ENCODE measurements around the gene CAPRIN2. TPM values are rescaled to one million over a fixed set of nuclear protein-coding genes. Genes with fewer than 3 reads are reported as not detected.

CAPRIN2 gene, protein sequence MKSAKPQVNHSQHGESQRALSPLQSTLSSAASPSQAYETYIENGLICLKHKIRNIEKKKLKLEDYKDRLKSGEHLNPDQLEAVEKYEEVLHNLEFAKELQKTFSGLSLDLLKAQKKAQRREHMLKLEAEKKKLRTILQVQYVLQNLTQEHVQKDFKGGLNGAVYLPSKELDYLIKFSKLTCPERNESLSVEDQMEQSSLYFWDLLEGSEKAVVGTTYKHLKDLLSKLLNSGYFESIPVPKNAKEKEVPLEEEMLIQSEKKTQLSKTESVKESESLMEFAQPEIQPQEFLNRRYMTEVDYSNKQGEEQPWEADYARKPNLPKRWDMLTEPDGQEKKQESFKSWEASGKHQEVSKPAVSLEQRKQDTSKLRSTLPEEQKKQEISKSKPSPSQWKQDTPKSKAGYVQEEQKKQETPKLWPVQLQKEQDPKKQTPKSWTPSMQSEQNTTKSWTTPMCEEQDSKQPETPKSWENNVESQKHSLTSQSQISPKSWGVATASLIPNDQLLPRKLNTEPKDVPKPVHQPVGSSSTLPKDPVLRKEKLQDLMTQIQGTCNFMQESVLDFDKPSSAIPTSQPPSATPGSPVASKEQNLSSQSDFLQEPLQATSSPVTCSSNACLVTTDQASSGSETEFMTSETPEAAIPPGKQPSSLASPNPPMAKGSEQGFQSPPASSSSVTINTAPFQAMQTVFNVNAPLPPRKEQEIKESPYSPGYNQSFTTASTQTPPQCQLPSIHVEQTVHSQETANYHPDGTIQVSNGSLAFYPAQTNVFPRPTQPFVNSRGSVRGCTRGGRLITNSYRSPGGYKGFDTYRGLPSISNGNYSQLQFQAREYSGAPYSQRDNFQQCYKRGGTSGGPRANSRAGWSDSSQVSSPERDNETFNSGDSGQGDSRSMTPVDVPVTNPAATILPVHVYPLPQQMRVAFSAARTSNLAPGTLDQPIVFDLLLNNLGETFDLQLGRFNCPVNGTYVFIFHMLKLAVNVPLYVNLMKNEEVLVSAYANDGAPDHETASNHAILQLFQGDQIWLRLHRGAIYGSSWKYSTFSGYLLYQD
- 13.7 and 15.6 TPM in 2 replicates for polyA plus RNA-seq (2011; rRNA removed)
- polyA minus RNA-seq (2011; rRNA and poly(A)+ RNA removed), result 10.2 and 16.6 TPM in 2 replicates

DNA sequence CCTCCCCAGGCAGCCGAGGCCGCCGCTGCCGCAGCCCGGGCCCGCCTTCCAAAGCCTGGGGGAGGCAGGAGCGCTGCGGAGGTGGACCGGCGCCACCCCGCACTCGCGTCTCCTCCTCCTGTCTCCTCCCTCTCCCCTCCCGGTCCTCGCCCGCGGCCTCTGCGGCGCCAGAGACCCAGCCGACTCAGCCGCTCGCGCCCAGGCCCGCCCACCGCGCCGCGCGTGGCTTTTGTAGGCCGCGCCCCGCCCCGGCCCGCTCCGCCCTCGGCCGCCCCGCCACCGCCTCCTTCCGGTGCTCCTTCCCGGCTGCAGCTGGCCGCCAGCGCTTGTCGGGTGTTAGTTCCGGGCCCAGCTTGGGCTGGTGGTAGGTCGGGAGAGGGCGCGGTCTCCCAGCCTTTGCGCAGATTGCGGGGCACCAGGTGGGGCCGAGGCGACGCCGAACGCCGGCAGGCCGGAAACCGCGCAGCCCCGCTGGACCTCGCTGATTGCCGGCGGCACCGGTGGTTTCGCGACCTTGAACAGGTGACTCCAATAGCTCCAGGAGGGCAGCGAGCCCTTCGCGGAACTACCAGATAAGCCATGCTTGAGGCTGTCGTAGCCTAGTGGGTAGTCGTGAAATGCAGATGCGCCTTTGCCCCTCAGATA lies at the start of gene CAPRIN2:
Gene CAPRIN2 (minus strand): TSS at position 202 of the 645 bp plus-strand sequence. CDS start 1,431 bp downstream, outside the sequence.
- ChIA-PET CTCF (interaction anchor here (0.5 to 1.6 kb wide), 7 partner anchors 19 to 101 kb away, joined by 3 to 5 read pairs (median 3); no protein-coding TSS in a partner anchor), POLR2A (interaction anchor here (1.5 kb wide), 1 partner anchor 41 kb away, joined by 15 read pairs; no protein-coding TSS in a partner anchor)
- no peaks in the 10 kb centered on the region for H3K27me3 ChIP-seq (ENCODE audit: control insufficient read depth, insufficient read depth, low read length)
- TF ChIP-seq, protein P1, sequence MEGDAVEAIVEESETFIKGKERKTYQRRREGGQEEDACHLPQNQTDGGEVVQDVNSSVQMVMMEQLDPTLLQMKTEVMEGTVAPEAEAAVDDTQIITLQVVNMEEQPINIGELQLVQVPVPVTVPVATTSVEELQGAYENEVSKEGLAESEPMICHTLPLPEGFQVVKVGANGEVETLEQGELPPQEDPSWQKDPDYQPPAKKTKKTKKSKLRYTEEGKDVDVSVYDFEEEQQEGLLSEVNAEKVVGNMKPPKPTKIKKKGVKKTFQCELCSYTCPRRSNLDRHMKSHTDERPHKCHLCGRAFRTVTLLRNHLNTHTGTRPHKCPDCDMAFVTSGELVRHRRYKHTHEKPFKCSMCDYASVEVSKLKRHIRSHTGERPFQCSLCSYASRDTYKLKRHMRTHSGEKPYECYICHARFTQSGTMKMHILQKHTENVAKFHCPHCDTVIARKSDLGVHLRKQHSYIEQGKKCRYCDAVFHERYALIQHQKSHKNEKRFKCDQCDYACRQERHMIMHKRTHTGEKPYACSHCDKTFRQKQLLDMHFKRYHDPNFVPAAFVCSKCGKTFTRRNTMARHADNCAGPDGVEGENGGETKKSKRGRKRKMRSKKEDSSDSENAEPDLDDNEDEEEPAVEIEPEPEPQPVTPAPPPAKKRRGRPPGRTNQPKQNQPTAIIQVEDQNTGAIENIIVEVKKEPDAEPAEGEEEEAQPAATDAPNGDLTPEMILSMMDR (IDR thresholded peaks at IDR 0.05; ENCODE audit: low read depth, low read length), result peak; percentile 21
- no peaks in the 10 kb centered on the region for H3K9me3 ChIP-seq (ENCODE audit: control insufficient read depth, insufficient read depth, low read length)
- peak within 1 kb of the TSS; percentile 84 for H3K4me3 ChIP-seq (ENCODE audit: low read depth, low read length)
- H3K27ac ChIP-seq (ENCODE audit: low read depth, low read length), result peak within 1 kb of the TSS; percentile 60
- DNase-seq (ENCODE audit: low read depth, low spot score), result peak; percentile 81

DNA sequence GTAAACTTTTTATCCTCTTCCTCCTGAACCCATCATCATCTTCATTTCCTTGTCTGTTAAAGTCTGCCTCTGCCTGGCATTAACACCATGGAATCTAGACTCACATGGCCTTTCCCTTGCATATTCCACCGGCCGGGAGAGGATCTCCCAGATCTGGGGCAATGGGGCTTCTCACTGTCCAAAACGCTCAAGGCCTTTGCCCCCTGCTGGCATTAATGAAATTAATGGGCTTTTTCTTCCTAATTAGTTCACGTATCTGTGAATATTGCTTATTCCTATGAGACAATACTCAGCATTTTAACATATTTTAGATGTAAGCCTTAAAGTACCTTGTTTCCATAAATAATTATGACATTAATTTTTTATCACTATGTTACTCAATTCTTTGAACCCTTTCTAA lies 42.9 kb upstream of the CAPRIN2 start:
- no peak overlapping the region for H3K4me3 ChIP-seq (ENCODE audit: low read depth, low read length)
- DNase-seq (ENCODE audit: low read depth, low spot score), result no peak
- H3K9me3 ChIP-seq (ENCODE audit: control insufficient read depth, insufficient read depth, low read length), result no peaks in the 10 kb centered on the region; the same call in 1 of the 2 replicates
- no peaks in the 10 kb centered on the region for H3K27me3 ChIP-seq (ENCODE audit: control insufficient read depth, insufficient read depth, low read length)
- TF ChIP-seq, protein P1 (IDR thresholded peaks at IDR 0.05; ENCODE audit: low read depth, low read length), result no peak
- ChIA-PET CTCF (interaction anchor here (0.9 to 1.6 kb wide), 2 partner anchors 9 to 102 kb away, joined by 3 to 6 read pairs; partner anchors contain the start of gene IPO8), POLR2A (no interaction called here)
- no peak overlapping the region for H3K27ac ChIP-seq (ENCODE audit: low read depth, low read length)

DNA sequence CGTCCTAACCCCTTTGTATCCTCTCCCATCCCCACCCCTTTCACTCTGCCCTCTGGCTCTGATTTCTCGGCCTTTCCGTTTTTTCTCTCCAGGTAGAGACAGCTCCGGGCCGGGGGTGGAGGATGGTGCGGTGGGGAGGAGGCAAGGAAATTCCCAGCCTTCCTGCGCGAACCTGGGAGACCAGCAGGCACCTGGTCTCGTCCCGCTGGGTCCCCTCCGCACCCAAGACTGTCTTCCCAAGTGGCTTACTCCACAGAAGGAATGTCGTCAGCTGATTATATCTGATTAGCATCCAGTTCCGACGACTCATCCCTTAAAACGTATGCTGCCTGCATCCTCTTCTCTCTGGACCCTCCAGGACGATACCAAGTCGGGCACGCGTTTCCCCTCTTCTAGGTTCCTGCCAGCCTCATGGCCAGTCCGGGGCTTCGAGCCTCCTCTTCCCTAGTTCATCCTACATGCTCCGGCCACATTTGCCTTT lies 42.2 kb upstream of the CAPRIN2 start:
- CTCF ChIA-PET, result interaction anchor here (3.0 kb wide), 1 partner anchor 11 kb away, joined by 16 read pairs; no protein-coding TSS in a partner anchor
- POLR2A ChIA-PET, result interaction anchor here (1.0 to 2.1 kb wide), 4 partner anchors 42 to 102 kb away, joined by 3 to 15 read pairs (median 7); partner anchors contain the start of genes CAPRIN2 and IPO8
- Histone ChIP-seq H3K4me3 (ENCODE audit: low read depth, low read length) (peak overlapping the region; percentile 77), H3K9me3 (ENCODE audit: control insufficient read depth, insufficient read depth, low read length) (no peaks in the 10 kb centered on the region; the same call in 1 of the 2 replicates), H3K27me3 (ENCODE audit: control insufficient read depth, insufficient read depth, low read length) (no peaks in the 10 kb centered on the region), H3K27ac (ENCODE audit: low read depth, low read length) (peak overlapping the region; percentile 96)
- no peak for DNase-seq (ENCODE audit: low read depth, low spot score)
- TF ChIP-seq, protein P1 (IDR thresholded peaks at IDR 0.05; ENCODE audit: low read depth, low read length), result no peak

DNA sequence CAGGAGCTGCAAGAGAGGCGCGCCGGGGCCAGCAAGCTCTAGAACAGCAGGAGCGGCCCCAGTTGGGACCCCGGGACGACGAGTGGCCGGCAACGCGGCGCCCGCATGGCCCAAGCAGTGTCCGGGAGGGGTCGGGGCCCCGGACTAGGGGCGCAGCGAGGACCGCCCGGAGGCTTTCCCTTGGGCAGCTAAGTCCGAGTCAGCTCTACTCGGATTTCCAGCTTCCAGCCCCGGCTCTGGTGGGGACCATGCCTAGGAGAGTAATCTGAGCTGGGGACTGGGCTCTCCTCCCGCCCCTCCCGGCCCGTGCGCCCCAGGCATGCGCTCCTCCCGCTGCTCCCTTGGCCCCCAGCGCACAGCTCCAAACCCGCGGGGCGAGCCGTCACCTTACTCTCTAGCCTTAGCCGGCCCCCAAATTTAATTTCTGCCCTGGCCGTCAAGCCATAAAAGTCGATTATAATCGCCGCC lies 41.6 kb upstream of the CAPRIN2 start:
- H3K27me3 ChIP-seq (ENCODE audit: control insufficient read depth, insufficient read depth, low read length), result no peaks in the 10 kb centered on the region
- TF ChIP-seq, protein P1 (IDR thresholded peaks at IDR 0.05; ENCODE audit: low read depth, low read length), result no peak
- ChIA-PET POLR2A (interaction anchor here (0.6 to 2.1 kb wide), 8 partner anchors 11 to 1461 kb away, joined by 3 to 15 read pairs (median 7); partner anchors contain the start of genes CAPRIN2 and IPO8), CTCF (interaction anchor here (0.5 to 3.0 kb wide), 5 partner anchors 11 to 1482 kb away, joined by 3 to 16 read pairs (median 5); no protein-coding TSS in a partner anchor)
- H3K4me3 ChIP-seq (ENCODE audit: low read depth, low read length), result peak overlapping the region; percentile 77
- H3K27ac ChIP-seq (ENCODE audit: low read depth, low read length), result peak overlapping the region; percentile 96
- DNase-seq (ENCODE audit: low read depth, low spot score), result no peak
- H3K9me3 ChIP-seq (ENCODE audit: control insufficient read depth, insufficient read depth, low read length), result no peaks in the 10 kb centered on the region; the same call in 1 of the 2 replicates

All from AG04450 (cell line).